GM19463 (cell line): ENCODE data around the gene HSF2BP.
"Not testable (repeated sequence)": the region's sequence is repeated elsewhere in the genome, so short reads cannot be mapped to it uniquely, and the experiment has no call there.

Experiments
- ATAC-seq: cut with Tn5 transposase; IDR thresholded peaks from one replicate; pipeline ENCODE4 v1.9.1; 2021; ENCODE audit warnings: mild to moderate bottlenecking, moderate library complexity; ENCODE audit not compliant: unreplicated experiment

The HSF2BP gene

DNA sequence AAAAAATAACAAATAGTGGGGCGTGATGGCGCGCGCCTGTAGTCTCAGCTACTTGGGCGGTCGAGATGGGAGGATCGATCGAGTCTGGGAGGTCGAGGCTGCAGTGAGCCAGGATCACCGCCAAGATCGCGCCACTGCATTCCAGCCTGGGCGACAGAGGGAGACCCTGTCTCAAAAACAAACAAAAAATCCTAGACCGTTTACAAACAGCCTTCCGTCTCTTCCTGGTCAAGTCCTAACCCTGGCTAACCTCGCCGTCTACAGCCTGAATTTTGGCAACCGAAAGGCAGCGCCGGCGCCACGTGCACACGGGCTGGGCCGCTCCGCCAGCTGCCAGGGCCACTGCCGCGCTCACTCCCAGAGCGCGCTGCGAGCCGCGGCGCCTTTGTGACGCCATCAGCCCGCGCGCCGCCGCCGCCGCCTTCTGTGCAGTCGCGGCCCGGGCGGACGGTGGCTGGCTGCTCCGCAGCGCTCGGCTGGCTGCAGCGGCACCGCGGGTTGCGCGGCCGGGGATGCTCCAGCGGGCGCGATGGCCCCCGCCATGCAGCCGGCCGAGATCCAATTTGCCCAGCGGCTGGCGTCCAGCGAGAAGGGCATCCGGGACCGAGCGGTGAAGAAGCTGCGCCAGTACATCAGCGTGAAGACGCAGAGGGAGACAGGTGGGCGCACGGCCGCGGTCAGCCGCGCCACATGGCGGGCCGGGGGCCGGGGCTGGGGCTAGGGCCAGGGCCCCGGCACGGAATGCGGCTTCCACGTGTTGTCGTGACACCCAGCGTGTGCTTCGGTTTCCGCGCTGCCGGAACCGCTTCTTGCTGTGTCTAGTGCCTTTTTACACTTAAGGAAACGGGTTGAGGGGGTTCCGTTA, at the start of gene HSF2BP, which contains the start of gene RRP1B:
Gene HSF2BP, minus strand, starts transcription at position 353 of the 865 bp plus-strand sequence. CDS start 1,392 bp downstream, outside the sequence.
Gene RRP1B, plus strand, starts transcription at position 425 of the 865 bp plus-strand sequence. Its CDS starts 105 bp downstream, at position 530.
- peak; percentile 72 for ATAC-seq

DNA sequence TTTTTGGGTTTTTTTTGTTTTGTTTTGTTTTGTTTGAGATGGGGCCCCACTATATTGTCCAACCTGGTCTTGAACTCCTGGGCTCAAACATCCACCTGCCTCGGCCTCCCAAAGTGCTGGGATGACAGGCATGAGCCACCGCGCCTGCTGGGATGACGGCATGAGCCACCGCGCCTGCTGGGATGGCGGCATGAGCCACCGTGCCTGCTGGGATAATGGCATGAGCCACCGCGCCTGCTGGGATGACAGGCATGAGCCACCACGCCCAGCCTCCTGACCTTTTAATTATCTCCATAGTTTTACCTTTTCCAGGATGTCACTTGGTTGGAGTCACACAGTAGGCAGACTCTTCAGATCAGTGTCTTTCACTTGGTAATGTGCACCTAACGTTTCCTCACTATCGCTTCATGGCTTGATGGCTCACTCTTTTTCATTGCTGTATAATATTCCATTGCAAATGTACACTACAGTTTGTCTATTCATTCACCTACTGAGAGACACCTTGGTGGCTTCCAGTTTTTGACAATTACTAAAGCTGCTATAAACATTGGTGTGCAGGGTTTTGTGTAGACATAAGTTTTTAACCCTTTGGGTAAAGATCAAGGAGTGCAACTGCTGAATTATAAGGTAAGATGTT, 49.6 kb upstream of the HSF2BP start:
- no peak for ATAC-seq

GRCh38 chr21:43707462-43707861, 48.2 kb upstream of the HSF2BP start:
- no peak for ATAC-seq

DNA sequence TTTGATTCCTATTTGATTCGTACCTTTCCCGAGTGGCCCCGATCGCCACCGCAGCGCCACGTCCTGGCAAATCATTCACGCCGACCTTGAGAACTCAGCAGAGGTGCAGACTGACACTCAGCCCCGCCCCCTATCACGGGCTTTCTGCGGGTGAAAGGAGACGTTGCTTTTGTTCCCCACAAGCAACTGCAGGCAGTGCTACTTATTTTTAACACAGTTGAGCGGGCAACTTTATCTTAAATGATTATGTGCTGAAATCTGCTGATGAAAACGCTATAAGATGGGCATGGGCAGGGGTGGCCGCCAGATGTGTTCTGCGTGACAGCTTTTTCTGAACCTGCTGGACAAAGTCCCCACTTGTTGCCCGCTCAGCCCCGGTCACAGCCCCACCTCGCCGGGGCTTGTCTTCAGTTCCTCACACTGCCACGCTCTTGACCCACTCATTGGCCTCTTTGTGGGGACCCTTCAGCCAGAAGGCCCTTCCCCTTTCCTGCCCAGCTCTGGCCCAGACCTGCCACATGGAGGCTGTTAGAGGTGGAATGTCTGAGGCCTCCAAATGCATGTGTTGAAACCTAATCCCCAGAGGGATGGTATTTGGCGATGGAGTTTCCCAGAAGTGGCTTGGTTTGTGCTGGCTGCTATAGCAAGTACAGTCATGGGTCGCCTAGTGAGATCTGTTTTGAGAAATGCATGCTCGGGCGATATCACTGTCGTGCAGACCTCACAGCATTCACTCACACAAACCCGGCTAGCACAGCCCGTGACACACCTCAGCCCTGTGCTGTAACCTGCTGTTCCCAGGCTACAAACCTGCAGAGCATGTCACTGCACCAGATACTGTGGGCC, 44.0 kb upstream of the HSF2BP start:
- no peak for ATAC-seq

DNA sequence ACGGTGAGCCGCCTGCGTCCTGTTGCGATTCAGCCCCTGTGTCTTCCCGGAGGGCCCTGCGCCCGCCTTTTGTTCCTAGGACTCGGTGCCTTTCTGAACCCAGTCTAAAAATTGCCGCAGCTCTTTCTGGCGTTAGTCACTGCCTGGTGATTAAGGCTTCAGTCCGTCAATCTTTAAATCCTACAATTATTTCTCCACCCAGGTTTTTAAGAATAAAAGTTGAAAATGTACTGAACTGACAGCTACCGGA, 43.4 kb upstream of the HSF2BP start:
- ATAC-seq, result no peak

DNA sequence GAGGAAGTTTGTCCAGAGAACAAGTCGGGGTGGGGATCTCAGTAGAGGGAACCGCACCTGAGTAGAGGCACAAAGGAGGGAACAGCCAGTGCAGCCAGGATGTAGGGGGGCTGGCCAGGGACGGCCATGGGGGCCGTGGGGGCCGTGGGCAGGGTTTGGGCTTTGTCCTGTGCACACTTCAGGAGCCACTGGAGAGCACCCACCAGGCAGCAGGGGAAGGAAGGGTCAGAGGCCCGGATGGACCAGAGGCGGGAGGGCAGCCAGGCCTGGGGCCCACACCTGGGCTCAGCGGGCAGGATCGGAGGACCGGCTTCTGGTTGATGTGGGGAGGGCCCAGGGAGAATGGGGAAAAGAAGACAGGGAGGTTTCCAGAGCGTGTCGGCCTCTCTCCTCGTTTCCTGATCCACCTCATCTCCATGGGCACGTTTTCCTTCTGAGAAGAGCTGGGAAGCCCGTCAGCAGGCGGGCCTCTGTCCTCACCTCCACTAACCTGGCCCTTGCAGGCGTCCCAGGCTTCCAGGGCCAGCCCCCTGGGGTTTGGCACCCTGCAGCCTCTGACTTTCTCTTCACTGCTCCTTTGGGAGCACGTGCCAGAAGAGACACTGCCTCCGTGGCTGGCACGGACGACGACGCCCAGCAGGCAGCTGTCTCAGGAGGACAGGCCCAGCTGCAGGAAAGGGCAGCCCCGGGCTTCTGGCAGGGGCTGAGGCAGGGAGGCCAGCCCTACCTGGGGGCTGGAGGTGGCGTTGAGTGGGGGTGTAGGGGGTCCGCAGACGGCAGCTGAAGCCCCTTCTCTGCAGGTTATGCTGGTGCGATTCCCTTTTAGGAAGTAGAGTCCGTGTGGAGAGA, 42.9 kb upstream of the HSF2BP start:
- no peak for ATAC-seq

DNA sequence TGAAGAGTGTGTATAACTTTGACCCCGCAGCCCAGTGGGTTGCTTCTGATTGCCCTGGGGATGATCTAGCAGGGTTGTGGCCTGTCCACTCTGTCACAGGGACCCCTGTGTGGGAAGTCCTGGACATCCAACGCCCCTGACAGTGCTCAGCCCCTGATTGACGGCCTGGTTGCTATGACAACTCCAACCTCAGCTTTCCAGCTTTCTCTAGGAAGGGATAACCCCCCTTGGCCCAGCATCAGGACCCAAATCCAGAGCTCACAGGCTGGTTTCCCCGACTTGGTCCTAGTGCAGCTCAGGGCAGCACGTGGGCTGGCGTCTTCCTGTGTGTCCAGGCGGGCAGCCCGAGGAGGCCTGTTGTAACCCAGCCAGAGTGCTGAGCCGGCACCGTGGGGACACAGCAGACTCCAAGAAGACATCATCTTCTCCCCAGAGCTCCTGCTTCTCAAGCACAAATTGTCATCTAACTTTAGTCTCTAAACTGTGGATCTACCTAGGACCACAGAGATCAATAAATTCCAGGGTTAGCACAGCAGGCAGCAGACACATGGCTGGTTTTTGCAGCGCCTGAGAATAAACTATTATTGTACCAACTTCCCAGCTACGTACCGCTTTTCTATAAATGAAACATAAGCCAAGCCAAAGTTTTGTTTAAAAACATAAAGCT, 40.8 kb upstream of the HSF2BP start:
- ATAC-seq, result no peak

- not testable (repeated sequence) for ATAC-seq
These were observed 40.1 kb upstream of the HSF2BP start for GRCh38 chr21:43699492-43699777.

GRCh38 chr21:43697758-43698643, 38.7 kb upstream of the HSF2BP start:
- no peak for ATAC-seq

- ATAC-seq, result no peak
These were observed 36.9 kb upstream of the HSF2BP start for GRCh38 chr21:43696214-43696613.

- no peak for ATAC-seq
These were observed 35.3 kb upstream of the HSF2BP start for GRCh38 chr21:43694437-43695079.

DNA sequence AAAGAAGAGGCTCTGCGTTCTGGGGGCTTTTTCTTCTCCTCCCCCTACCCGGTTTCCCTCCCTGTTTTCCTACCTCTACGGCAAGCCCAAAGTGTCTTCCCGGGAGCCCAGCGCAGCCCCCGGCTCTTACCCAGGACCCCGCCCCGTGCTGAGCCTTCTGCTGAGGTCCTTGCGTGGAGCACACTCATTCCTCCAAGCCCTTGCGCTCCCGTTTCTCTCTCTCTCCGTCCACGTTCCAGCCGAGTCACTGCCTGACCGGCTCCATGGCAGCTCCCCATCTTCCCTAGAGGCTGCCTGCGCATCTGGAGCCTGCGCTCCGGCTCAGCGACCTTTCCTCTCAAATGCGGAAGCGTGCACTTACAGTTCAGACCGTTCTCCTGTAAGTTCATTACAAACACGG, 34.7 kb upstream of the HSF2BP start:
- no peak for ATAC-seq

GRCh38 chr21:43692949-43693348, 33.7 kb upstream of the HSF2BP start:
- no peak for ATAC-seq

DNA sequence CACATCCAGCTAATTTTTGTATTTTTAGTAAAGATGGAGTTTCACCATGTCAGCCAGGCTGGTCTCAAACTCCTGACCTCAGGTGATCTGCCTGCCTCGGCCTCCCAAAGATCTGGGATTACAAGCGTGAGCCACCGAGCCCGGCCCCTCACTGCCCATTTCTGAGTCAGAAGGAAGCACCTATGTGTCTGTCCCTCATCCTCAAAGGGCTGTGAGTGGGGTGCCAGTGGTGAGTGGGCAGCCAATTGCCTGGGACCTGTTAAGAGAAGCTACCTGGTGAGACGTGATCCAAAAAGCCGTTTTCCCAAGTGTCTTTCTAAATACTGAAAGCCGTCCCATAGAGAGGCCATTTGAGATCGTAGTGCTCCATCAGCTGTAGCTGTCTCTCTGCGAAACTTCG, 32.5 kb upstream of the HSF2BP start:
- ATAC-seq, result no peak

- no peak for ATAC-seq
These were observed 32.0 kb upstream of the HSF2BP start for GRCh38 chr21:43691086-43691795.

DNA sequence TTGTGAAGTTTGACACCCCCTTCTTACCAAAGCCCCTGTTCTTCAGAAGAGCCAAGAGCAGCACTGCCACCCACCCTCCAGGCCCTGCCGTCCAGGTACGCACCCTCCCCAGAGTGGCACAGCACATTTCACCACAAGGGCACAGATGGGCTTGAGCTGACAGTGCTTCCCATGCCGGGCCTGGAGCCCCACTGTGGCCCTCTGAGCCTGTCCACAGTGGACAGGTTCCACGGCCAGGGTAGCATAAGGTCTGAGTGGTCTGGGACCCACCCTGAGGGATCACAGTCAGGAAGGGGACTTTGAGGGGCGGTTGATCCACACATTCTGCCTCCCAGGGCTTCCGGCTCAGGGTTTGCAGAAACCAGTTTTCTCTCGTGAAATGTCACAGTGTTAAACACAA, 31.1 kb upstream of the HSF2BP start:
- ATAC-seq, result no peak

DNA sequence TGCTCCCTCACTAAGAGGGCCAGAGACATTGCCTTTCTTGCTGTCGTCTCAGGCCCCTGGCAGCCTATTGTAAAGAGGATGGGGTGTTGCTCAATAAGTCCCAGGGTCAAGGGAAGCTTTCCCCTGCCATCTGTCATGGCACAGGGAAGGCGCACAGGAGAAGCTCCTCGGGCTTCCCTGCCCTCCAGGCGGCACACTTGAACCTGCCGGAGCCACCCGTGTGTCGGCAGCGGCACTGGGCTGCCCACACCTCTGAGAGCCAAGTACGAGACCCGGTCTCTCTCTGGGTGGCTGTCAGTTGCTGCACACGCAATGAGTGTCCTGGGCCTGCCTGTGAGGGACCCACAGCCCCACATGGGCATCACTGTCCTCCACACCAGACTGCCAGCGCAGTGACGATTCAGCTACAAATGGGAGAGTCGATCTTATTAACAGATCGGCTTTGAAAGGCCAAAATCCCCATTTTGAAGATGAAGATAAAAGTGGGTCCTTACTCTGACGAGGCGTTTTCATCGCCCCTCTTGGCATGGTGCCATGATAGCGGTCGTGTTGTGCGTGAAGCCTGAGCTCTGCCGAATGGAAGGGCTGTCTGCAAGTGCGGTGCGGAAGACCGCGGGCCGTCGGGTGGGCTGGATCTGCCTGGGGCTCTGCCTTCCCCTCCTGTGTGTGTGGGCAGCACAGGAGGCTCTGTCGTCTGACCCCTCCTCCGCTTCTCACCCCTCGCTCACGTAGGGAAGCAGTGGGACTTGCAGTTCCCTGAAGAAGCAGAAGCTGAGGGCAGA, 30.5 kb upstream of the HSF2BP start:
- ATAC-seq, result no peak
